AG09309 (cell line): ENCODE data around the gene MAGI2.

Source experiments
- DNase-seq: peaks from one replicate; pipeline ENCODE4 v3.0.0-alpha.2; 2010; ENCODE audit warnings: low read depth
- H3K4me3 ChIP-seq: 2 replicates; pipeline ENCODE4 v1.5.1; 2011; ENCODE audit warnings: mild to moderate bottlenecking, low read depth, low read length, moderate library complexity; ENCODE audit not compliant: control insufficient read depth
- TF ChIP-seq, protein P1 (sequence below): IDR thresholded peaks from 2 replicates; pipeline ENCODE4 v1.5.1; 2011; ENCODE audit warnings: mild to moderate bottlenecking, low read depth, low read length, inconsistent platforms; ENCODE audit not compliant: insufficient read depth, control insufficient read depth; ENCODE audit errors: missing control alignments

The MAGI2 gene

DNA sequence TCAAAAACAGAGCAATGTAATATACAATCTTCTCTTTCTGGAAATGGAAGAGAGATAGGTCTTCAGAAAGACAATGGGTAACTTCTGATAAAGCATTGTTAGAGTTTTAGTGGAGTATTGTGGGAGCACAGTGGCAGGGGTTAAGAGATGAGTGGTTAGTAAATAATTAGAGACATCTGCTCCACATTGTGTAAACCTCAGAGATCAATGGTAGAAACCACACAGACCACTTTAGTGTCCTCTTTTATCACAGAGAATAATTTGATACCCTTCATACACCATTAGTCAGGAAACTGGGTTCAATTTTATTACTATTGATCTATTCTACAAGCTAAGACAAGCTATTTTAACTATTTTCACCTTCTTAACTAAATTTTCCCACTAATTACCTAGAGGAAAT, 35.9 kb upstream of the MAGI2 start:
- H3K4me3 ChIP-seq, result no peak overlapping the region
- no peak for DNase-seq
- TF ChIP-seq, protein P1, sequence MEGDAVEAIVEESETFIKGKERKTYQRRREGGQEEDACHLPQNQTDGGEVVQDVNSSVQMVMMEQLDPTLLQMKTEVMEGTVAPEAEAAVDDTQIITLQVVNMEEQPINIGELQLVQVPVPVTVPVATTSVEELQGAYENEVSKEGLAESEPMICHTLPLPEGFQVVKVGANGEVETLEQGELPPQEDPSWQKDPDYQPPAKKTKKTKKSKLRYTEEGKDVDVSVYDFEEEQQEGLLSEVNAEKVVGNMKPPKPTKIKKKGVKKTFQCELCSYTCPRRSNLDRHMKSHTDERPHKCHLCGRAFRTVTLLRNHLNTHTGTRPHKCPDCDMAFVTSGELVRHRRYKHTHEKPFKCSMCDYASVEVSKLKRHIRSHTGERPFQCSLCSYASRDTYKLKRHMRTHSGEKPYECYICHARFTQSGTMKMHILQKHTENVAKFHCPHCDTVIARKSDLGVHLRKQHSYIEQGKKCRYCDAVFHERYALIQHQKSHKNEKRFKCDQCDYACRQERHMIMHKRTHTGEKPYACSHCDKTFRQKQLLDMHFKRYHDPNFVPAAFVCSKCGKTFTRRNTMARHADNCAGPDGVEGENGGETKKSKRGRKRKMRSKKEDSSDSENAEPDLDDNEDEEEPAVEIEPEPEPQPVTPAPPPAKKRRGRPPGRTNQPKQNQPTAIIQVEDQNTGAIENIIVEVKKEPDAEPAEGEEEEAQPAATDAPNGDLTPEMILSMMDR, result no peak

GRCh38 chr7:79478386-79478785, 24.9 kb upstream of the MAGI2 start:
- no peak for DNase-seq
- H3K4me3 ChIP-seq, result no peak overlapping the region
- TF ChIP-seq, protein P1, result no peak

DNA sequence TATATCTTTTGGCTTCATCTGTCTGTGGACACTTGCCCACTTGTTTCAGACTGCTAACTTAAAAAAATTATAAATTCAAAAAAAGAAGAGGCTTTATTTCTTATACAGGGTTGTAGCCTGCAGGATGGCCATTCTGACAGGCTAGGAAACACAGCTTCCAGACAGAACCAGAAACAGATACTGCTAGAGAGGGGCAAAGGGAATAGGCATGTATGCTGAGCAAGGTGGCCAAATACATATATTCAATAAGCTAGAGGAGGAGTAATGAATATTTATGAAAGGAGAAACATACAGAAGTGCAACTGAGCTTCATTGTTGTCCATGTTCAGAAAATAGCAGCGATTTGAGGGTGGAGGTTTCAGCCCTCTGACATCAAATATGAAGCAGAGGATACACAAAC, 22.0 kb upstream of the MAGI2 start:
- no peak for DNase-seq
- TF ChIP-seq, protein P1, result no peak
- no peak overlapping the region for H3K4me3 ChIP-seq

GRCh38 chr7:79471699-79472098, 18.2 kb upstream of the MAGI2 start:
- TF ChIP-seq, protein P1, result no peak
- no peak overlapping the region for H3K4me3 ChIP-seq
- DNase-seq, result no peak

DNA sequence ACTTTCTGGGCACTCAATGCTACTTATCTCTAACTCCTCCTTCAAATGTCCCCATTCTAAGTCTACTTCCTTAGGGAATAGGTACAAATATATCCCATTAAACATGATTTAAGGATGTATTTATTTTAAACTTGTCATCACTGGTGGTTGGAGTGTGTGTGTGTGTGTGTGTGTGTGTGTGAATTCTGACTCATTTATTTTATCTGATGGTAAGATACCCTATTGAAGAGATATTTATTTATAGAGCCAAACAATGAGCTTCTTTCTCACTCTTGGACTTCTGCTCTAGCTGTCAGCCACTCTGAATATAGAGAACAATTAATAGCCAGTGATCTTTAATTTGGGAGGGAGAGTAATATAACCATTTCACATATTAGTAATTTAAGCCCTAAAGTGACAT, 17.8 kb upstream of the MAGI2 start:
- TF ChIP-seq, protein P1, result no peak
- DNase-seq, result no peak
- H3K4me3 ChIP-seq, result no peak overlapping the region

- no peak overlapping the region for H3K4me3 ChIP-seq
- DNase-seq, result no peak
- TF ChIP-seq, protein P1, result no peak
These were observed 12.1 kb upstream of the MAGI2 start for GRCh38 chr7:79465551-79465950.

DNA sequence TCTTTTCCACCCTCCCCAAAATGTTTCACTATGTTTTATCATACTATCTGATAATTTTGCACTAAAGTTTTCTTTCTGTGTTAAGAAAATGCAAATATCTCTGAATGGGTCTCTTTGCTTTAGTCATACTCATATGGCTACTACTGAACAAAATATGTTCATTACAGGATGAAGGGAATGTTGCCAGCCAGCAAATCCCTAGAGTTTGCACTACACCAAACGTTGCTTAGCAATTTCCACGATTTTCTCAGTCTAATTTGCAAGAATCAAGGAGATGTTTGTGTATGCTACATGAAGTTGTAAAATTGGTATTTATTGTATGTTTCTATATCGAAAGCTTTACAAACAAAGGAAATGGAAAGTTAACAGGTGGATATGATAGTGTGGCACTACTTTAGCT, 10.6 kb upstream of the MAGI2 start:
- no peak for DNase-seq
- H3K4me3 ChIP-seq, result no peak overlapping the region
- TF ChIP-seq, protein P1, result no peak
